ENCODE results near the gene PIN4.

GRCh38 chrX:72238721-72239475 is 57.3 kb downstream of the PIN4 start, which contains the start of gene ERCC6L:
- TF ChIP-seq CTCF (IDR thresholded peaks at IDR 0.05; ENCODE audit: insufficient read depth, low read depth, low read length) (no peak), EZH2 (IDR thresholded peaks at IDR 0.05; ENCODE audit: insufficient read depth, low read length) (no peak)
